Right cardiac atrium (tissue), 5 donors: ENCODE data around the gene ELMOD1. TPM values are rescaled to one million over a fixed set of nuclear protein-coding genes. Genes with fewer than 3 reads are reported as not detected.

Experiments used
- ATAC-seq, 2 donors: fragments of 200-7000 bp; cut with Tn5 transposase; one replicate each; pipeline versions ENCODE4 v1.8.0 to v1.9.1; 2020; ENCODE audit warnings: moderate library complexity in 2 of 2, mild to moderate bottlenecking in 1 of 2
- DNase-seq, 3 donors: peaks; one replicate each; pipeline ENCODE4 v3.0.0-alpha.2; 2020
- H3K27ac ChIP-seq: one replicate; pipeline ENCODE4 v1.5.1; 2013; ENCODE audit warnings: mild to moderate bottlenecking, low read length, control low read depth, moderate library complexity
- H3K27me3 ChIP-seq: one replicate; pipeline ENCODE4 v1.6.1; 2013; ENCODE audit not compliant: control insufficient read depth, insufficient read depth
- H3K4me1 ChIP-seq: one replicate; pipeline ENCODE4 v1.6.1; 2013; ENCODE audit warnings: low read length; ENCODE audit not compliant: control insufficient read depth, insufficient read depth
- H3K4me3 ChIP-seq: one replicate; pipeline ENCODE4 v1.5.1; 2013; ENCODE audit warnings: low read length, control low read depth
- H3K9me3 ChIP-seq: one replicate; pipeline ENCODE4 v1.6.1; 2013; ENCODE audit warnings: low read length; ENCODE audit not compliant: control insufficient read depth
- WGBS: extraction: QIAGEN DNeasy Blood & Tissue Kit; methylation state at CpG from one replicate; pipeline ENCODE4 v1.1.7; 2013; 5-methylcytosine and 5-hydroxymethylcytosine counted together
- intact Hi-C, 4 donors: fragments of 100-400 bp; cut with DNase I; formaldehyde crosslinking; loops; one replicate each; pipeline versions ENCODE4 v1.11.0 to v1.14.0; 2022 to 2023
- polyA plus RNA-seq: library from polyadenylated mRNA; stranded (reverse); fragments of 200-250 nt; gene quantifications from one replicate; pipeline ENCODE4 v1.2.3, GENCODE V29; 2013
- total RNA-seq, 4 donors: library from RNA; stranded (reverse); fragmentation: NEBNext Ultra II Directional; extraction: Animal tissue kit (Norgen Biotek cat#: 25700); gene quantifications; one replicate each; pipeline ENCODE4 v1.2.1, GENCODE V29; 2021
- donor health status: healthy with polysubstance abuse.
- donor health status: DM: no; HTN: yes; CAD: no.
- donor health status: DM: no; HTN: no; CAD: no.
- donor health status: DM: no; HTN: yes; CAD: no; lungs with severe emphysema.
- donor health status: DM: yes; HTN: yes; CAD: no.

ELMOD1 gene
- total and polyA plus RNA-seq, 5 donors: 5.7 to 12.6 (median 10.7) TPM

DNA sequence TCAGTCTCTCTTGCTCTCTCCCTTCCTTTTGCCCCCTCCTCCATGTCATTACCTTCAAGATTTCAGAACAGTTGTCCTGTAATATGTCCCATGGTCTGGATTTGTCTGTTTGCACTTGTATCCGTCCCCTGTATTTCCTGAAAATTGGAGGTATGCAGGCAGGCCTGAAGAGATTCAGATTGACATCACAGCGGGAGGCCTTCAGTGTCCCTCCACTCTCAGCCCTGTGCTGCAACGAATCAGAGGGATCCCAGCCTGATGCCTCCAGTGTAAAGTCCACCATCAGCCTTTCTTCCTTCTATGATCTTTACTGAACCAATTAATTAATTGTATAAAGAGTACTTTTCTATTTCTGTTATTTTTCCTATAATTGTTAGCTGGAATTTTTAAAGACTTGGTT lies 57.3 kb downstream of the ELMOD1 start:
- Histone ChIP-seq H3K9me3 (no peaks in the 10 kb centered on the region), H3K27ac (no peak overlapping the region), H3K27me3 (no peaks in the 10 kb centered on the region), H3K4me3 (no peak overlapping the region), H3K4me1 (no peaks in the 10 kb centered on the region)
- DNase-seq (no peak), ATAC-seq (no peak)
- intact Hi-C loops: no loop called here
- 77% methylated on average over 3 of the region's 3 CpGs for WGBS

- no peaks in the 10 kb centered on the region for H3K9me3 ChIP-seq
These were observed 60.7 kb downstream of the ELMOD1 start for GRCh38 chr11:107651672-107652071.

DNA sequence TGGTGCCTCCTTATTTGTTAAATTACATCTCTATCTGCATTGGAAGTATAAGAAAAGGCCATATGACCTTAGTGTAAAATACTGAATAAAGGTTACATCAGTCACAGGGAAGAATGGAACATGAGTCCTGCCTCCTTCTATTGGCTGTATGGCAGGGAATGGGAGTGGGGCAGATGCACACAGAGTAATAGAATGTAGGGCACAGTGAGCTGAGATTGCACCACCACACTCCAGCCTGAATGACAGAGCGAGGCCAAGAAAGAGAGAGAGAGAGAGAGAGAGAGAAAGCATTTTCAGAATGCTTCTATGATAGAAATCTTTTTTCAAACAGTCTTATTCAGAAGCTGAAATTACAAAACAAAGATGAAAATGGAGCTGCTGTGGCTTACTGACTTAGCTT lies 62.1 kb downstream of the ELMOD1 start:
- ATAC-seq: no peak
- H3K27me3 ChIP-seq: no peaks in the 10 kb centered on the region
- H3K4me1 ChIP-seq: no peaks in the 10 kb centered on the region
- no peak for DNase-seq
- intact Hi-C loops: no loop called here
- H3K27ac ChIP-seq: no peak overlapping the region
- WGBS: 77% methylated on average over 1 of the region's 1 CpG
- no peak overlapping the region for H3K4me3 ChIP-seq
- H3K9me3 ChIP-seq: no peaks in the 10 kb centered on the region

More at GRCh38 chr11:107651672-107652071, 60.7 kb downstream of the ELMOD1 start:
- DNase-seq (no peak), ATAC-seq (no peak)
- H3K4me1 ChIP-seq: no peaks in the 10 kb centered on the region
- intact Hi-C loops: no loop called here
- H3K4me3 ChIP-seq: no peak overlapping the region
- H3K27ac ChIP-seq: no peak overlapping the region
- 69% methylated on average over 4 of the region's 4 CpGs for WGBS
- H3K27me3 ChIP-seq: no peaks in the 10 kb centered on the region

DNA sequence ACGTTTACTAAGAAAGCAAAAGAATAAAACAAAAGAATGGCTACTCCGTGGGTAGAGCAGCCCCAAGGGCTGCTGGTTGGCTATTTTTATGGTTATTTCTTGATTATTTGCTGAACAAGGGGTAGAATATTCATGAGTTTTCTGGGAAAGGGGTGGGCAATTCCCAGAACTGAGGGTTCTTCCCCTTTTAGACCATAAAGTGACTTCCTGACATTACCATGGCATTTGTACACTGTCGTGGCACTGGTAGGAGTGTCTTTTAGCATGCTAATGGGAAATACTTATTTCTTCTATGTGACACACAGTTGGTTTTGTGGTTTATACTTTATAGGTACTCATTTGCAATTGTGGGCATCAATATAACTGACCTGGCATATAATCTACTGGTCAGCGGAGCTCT lies 64.7 kb downstream of the ELMOD1 start:
- Histone ChIP-seq H3K4me1 (no peaks in the 10 kb centered on the region), H3K9me3 (no peaks in the 10 kb centered on the region), H3K4me3 (no peak overlapping the region), H3K27ac (no peak overlapping the region), H3K27me3 (no peaks in the 10 kb centered on the region)
- ATAC-seq (no peak), DNase-seq (no peak)
- intact Hi-C loops: no loop called here
- 66% methylated on average over 4 of the region's 4 CpGs for WGBS

- no peak for ATAC-seq
- no peaks in the 10 kb centered on the region for H3K9me3 ChIP-seq
- H3K27ac ChIP-seq: no peak overlapping the region
- DNase-seq: no peak
- intact Hi-C loops: no loop called here
- H3K4me1 ChIP-seq: no peaks in the 10 kb centered on the region
- no peak overlapping the region for H3K4me3 ChIP-seq
- no peaks in the 10 kb centered on the region for H3K27me3 ChIP-seq
These were observed 68.4 kb downstream of the ELMOD1 start for GRCh38 chr11:107659310-107659709.

- DNase-seq (no peak), ATAC-seq (no peak)
- Histone ChIP-seq H3K4me1 (no peaks in the 10 kb centered on the region), H3K4me3 (no peak overlapping the region), H3K27me3 (no peaks in the 10 kb centered on the region), H3K9me3 (no peaks in the 10 kb centered on the region), H3K27ac (no peak overlapping the region)
- intact Hi-C loops: no loop called here
- 90% methylated on average over 3 of the region's 3 CpGs for WGBS
These were observed 69.1 kb downstream of the ELMOD1 start for GRCh38 chr11:107660066-107660465.

DNA sequence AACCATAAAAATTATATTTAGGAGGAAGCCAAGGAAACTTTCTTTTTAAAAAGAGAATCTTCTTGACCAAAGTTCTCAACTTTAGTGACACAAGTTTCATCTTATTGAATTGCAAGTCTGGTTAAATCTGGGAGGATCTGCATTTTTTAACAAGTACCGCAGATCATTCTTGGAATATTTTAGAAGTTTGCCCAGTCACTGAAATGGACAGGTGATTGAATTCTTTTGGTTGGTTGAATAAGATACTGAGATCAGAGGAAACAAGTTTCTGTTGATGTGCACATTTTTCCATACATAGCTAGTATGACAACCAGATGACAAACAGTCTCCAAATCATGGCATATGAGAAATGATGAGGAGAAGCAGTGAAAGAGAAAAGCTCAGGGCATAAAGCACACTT lies 70.7 kb downstream of the ELMOD1 start:
- no peak for ATAC-seq
- intact Hi-C loops: no loop called here

DNA sequence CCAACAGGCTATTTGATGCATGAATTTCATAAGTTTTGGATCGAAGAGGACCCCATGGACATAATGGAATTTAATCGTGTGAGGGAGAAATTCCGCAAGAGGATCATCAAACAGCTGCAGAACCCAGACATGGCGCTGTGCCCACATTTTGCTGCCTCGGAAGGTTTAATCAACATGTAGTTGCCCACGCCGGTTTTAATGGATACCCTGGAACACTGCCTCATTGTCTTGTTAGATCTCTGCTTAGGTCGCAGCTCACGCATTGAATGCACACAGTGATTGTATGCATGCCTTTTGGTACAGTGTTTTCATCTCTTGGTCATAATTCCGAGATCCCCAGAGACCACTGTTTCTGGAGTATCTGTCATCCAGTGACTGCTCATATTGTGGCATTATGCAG lies 74.1 kb downstream of the ELMOD1 start:
- no peaks in the 10 kb centered on the region for H3K9me3 ChIP-seq
- DNase-seq: no peak
- no peak overlapping the region for H3K4me3 ChIP-seq
- H3K27me3 ChIP-seq: no peaks in the 10 kb centered on the region
- no peak for ATAC-seq
- intact Hi-C loops: no loop called here
- no peak overlapping the region for H3K27ac ChIP-seq
- H3K4me1 ChIP-seq: no peaks in the 10 kb centered on the region
- 71% methylated on average over 10 of the region's 10 CpGs for WGBS

More for the DNA sequence above, 70.7 kb downstream of the ELMOD1 start:
- DNase-seq: no peak
- Histone ChIP-seq H3K4me1 (no peaks in the 10 kb centered on the region), H3K4me3 (no peak overlapping the region), H3K27me3 (no peaks in the 10 kb centered on the region), H3K27ac (no peak overlapping the region), H3K9me3 (no peaks in the 10 kb centered on the region)
- WGBS: 88% methylated on average over 1 of the region's 1 CpG

DNA sequence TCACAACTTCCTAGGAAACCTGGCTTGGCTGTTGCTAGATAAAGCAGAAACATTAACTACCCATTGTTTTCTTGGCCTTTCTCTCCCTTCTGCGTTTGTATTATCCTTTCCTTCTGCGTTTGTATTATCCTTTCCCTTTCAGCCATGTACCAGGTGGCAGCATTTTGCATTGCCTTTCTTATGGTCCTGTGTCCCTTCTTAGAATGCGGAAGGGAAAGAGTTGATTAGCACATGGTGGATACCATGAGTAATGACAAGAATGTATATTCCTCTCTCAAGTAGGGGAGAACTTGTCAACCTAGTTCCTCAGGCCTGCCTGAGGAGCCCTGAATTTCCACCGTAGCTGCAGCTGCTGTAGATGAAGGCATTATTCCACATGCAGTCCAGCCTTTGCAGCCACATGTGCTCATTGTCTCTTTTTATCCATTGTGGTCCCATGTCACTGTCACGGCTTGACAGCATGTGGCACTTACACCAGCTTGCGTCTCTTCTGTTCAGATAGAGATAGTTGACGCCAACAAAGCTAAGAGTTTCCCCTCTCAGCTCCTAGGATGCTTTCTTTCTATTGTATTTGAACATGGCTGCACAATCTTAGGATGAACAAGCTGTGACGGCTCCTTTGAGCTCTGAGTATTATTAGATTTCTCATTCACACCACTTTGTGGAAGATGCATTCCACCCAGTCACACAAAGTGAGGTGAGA lies 76.1 kb downstream of the ELMOD1 start:
- ATAC-seq (no peak), DNase-seq (no peak)
- 62% methylated on average over 8 of the region's 8 CpGs for WGBS
- H3K27me3 ChIP-seq: no peaks in the 10 kb centered on the region
- no peak overlapping the region for H3K4me3 ChIP-seq
- H3K4me1 ChIP-seq: no peaks in the 10 kb centered on the region
- no peaks in the 10 kb centered on the region for H3K9me3 ChIP-seq
- intact Hi-C loops: no loop called here
- no peak overlapping the region for H3K27ac ChIP-seq

DNA sequence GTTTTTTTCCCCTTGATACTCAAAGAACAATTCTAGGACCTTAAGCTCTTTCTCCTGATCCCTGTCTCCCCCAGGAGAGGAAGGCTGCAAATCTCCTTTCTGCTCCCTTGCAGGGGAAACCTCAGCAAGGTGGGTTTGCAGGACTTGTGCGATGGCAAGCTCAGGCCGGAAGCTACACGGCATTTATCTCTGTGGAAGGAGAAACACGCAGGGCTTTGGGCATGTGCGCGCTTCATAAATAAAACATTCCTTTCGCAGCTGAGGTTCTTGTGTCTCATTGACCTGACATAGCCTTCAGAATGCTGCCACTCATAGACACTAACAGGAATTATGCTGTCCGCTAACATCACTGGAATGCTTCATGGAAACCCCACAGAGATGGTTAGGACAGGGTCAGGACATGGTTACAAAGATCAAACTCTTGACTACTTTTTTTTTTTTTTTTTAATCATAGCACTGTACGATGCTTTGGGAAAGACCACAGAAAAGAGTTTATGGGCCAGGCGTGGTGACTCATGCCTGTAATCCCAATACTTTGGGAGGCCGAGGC lies 78.3 kb downstream of the ELMOD1 start:
- DNase-seq (no peak), ATAC-seq (no peak)
- H3K9me3 ChIP-seq: no peaks in the 10 kb centered on the region
- H3K27ac ChIP-seq: no peak overlapping the region
- intact Hi-C loops: no loop called here
- H3K27me3 ChIP-seq: no peaks in the 10 kb centered on the region
- H3K4me3 ChIP-seq: no peak overlapping the region
- 91% methylated on average over 11 of the region's 11 CpGs for WGBS
- no peaks in the 10 kb centered on the region for H3K4me1 ChIP-seq

- DNase-seq (no peak), ATAC-seq (no peak)
- no peak overlapping the region for H3K27ac ChIP-seq
- 65% methylated on average over 4 of the region's 4 CpGs for WGBS
- no peak overlapping the region for H3K4me3 ChIP-seq
- H3K4me1 ChIP-seq: no peaks in the 10 kb centered on the region
- no peaks in the 10 kb centered on the region for H3K9me3 ChIP-seq
- intact Hi-C loops: no loop called here
- no peaks in the 10 kb centered on the region for H3K27me3 ChIP-seq
These were observed 79.1 kb downstream of the ELMOD1 start for GRCh38 chr11:107669893-107670601.
